OCI-LY7 (cell line): ENCODE measurements around the gene MPRIP. TPM values are rescaled to one million over a fixed set of nuclear protein-coding genes. Genes with fewer than 3 reads are reported as not detected.

Source experiments
- BruUV-seq: library from RNA; stranded (reverse); fragments of 400-500 nt; replicated peaks from 2 replicates; lab custom pipeline; 2021; lab: Mats Ljungman, UMichigan
- CTCF ChIA-PET: fragments of 300-600 bp; sonication (Branson Sonifier 250); formaldehyde crosslinking; loops from one replicate; lab custom pipeline; 2022; ENCODE audit warnings: antibody characterized with exemption; ENCODE audit not compliant: unreplicated experiment; lab: Charles Lee
- POLR2A ChIA-PET: fragments of 300-600 bp; sonication (Branson Sonifier 250); formaldehyde crosslinking; loops from one replicate; lab custom pipeline; 2022; ENCODE audit warnings: antibody characterized with exemption; lab: Charles Lee
- DNase-seq: peaks from one replicate; pipeline ENCODE4 v3.0.0-alpha.2; 2015; ENCODE audit warnings: low spot score
- H2AFZ ChIP-seq: fragments of 200-600 bp; sonication (generic), shearing (Covaris generic); 2 replicates; pipeline ENCODE4 v1.6.1; 2014; ENCODE audit warnings: mild to moderate bottlenecking, antibody characterized with exemption, low read length, moderate library complexity
- H3K27ac ChIP-seq: fragments of 200-600 bp; sonication (generic); 2 replicates; pipeline ENCODE4 v1.5.1; 2014; ENCODE audit warnings: mixed run types, low read depth, mild to moderate bottlenecking, moderate library complexity, low read length, inconsistent platforms; ENCODE audit not compliant: poor library complexity, severe bottlenecking
- H3K36me3 ChIP-seq: fragments of 200-600 bp; sonication (generic); 2 replicates; pipeline ENCODE4 v1.6.1; 2014; ENCODE audit warnings: mild to moderate bottlenecking, antibody characterized with exemption, low read length, moderate library complexity, mixed read lengths; ENCODE audit not compliant: insufficient read depth
- H3K4me1 ChIP-seq: fragments of 200-600 bp; sonication (generic); 2 replicates; pipeline ENCODE4 v1.5.1; 2014; ENCODE audit warnings: mild to moderate bottlenecking, low read length; ENCODE audit not compliant: insufficient read depth, poor library complexity, severe bottlenecking
- H3K4me2 ChIP-seq: fragments of 200-600 bp; sonication (generic); 2 replicates; pipeline ENCODE4 v1.6.1; 2014; ENCODE audit warnings: mild to moderate bottlenecking, low read length
- H3K4me3 ChIP-seq: fragments of 200-600 bp; sonication (generic); 2 replicates; pipeline ENCODE4 v1.5.1; 2014; ENCODE audit warnings: mild to moderate bottlenecking, low read depth, low read length; ENCODE audit not compliant: poor library complexity, severe bottlenecking
- H3K79me2 ChIP-seq: fragments of 200-600 bp; sonication (generic); 2 replicates; pipeline ENCODE4 v1.6.1; 2016; ENCODE audit warnings: low read depth, mild to moderate bottlenecking, low read length, moderate library complexity, mixed read lengths; ENCODE audit not compliant: insufficient read depth
- H3K9me2 ChIP-seq: fragments of 200-600 bp; sonication (generic); 2 replicates; pipeline ENCODE4 v1.6.1; 2016; ENCODE audit warnings: mild to moderate bottlenecking, low read length, mixed read lengths; ENCODE audit not compliant: insufficient read depth
- H3K9me3 ChIP-seq: fragments of 200-600 bp; sonication (generic); 2 replicates; pipeline ENCODE4 v1.6.1; 2014; ENCODE audit warnings: mild to moderate bottlenecking, mixed run types, low read length, mixed read lengths
- H4K20me1 ChIP-seq: fragments of 200-600 bp; sonication (generic); 2 replicates; pipeline ENCODE4 v1.6.1; 2014; ENCODE audit warnings: mild to moderate bottlenecking, antibody characterized with exemption, low read length, moderate library complexity, mixed read lengths; ENCODE audit not compliant: insufficient read depth
- CTCF ChIP-seq: fragments of 200-600 bp; sonication (generic); conservative IDR thresholded peaks from 2 replicates; pipeline ENCODE4 v1.5.1; 2014; ENCODE audit warnings: mild to moderate bottlenecking, antibody characterized with exemption, low read length, moderate library complexity, mixed read lengths
- EZH2phosphoT487 ChIP-seq: fragments of 200-600 bp; sonication (generic); IDR thresholded peaks from 2 replicates; pipeline ENCODE4 v1.6.1; 2018; ENCODE audit warnings: low read depth, borderline replicate concordance, mild to moderate bottlenecking, mixed run types, antibody characterized with exemption, low read length, moderate library complexity, mixed read lengths
- intact Hi-C: fragments of 100-400 bp; cut with micrococcal nuclease; formaldehyde crosslinking; loops from one replicate; pipeline ENCODE4 v1.10.0; 2022; ENCODE audit not compliant: unreplicated experiment
- total RNA-seq, 2 experiments: library from RNA; depleted of rRNA in 1 of 2; stranded (reverse); fragments of >200 nt in 1 of 2; shearing (Covaris generic) in 1 of 2; gene quantifications; 2 replicates each; pipeline ENCODE4 v1.2.3, GENCODE V29; 2014 to 2022

The MPRIP gene
- total RNA-seq, 2 experiments from 2014 or later = 73.3 to 109 TPM

GRCh38 chr17:17167356-17167755 is 125.1 kb downstream of the MPRIP start:
- no peak for DNase-seq
- TF ChIP-seq EZH2phosphoT487 = no peak
- TF ChIP-seq CTCF = no peak
- H4K20me1 ChIP-seq = no peaks in the 10 kb centered on the region
- H3K4me3 ChIP-seq = no peak overlapping the region
- no peaks in the 10 kb centered on the region for H3K9me2 ChIP-seq
- no peaks in the 10 kb centered on the region for H3K79me2 ChIP-seq
- H3K4me2 ChIP-seq = no peak overlapping the region
- no TSS peak for BruUV-seq
- ChIA-PET POLR2A (interaction anchor here (0.6 kb wide), 2 partner anchors 11 to 168 kb away, joined by 3 read pairs; no protein-coding TSS in a partner anchor), CTCF (no interaction called here)
- no peaks in the 10 kb centered on the region for H3K36me3 ChIP-seq
- no peaks in the 10 kb centered on the region for H3K9me3 ChIP-seq
- intact Hi-C loops = no loop called here
- H3K27ac ChIP-seq = no peak overlapping the region
- no peaks in the 10 kb centered on the region for H3K4me1 ChIP-seq
- H2AFZ ChIP-seq = no peak overlapping the region

- POLR2A ChIA-PET = no interaction called here
- CTCF ChIA-PET = no interaction called here
- Histone ChIP-seq H3K9me3 (no peaks in the 10 kb centered on the region), H3K4me1 (no peaks in the 10 kb centered on the region), H3K9me2 (no peaks in the 10 kb centered on the region), H3K36me3 (no peaks in the 10 kb centered on the region), H3K79me2 (no peaks in the 10 kb centered on the region), H3K27ac (no peak overlapping the region), H4K20me1 (no peaks in the 10 kb centered on the region), H3K4me2 (no peak overlapping the region), H2AFZ (no peak overlapping the region), H3K4me3 (no peak overlapping the region)
- DNase-seq = no peak
- intact Hi-C loops = no loop called here
- no TSS peak for BruUV-seq
- TF ChIP-seq CTCF (no peak), EZH2phosphoT487 (no peak)
These were observed 125.7 kb downstream of the MPRIP start for GRCh38 chr17:17167986-17168385.

GRCh38 chr17:17168401-17168800 is 126.1 kb downstream of the MPRIP start:
- Histone ChIP-seq H3K4me2 (no peak overlapping the region), H3K79me2 (no peaks in the 10 kb centered on the region), H3K27ac (no peak overlapping the region), H3K9me3 (no peaks in the 10 kb centered on the region), H2AFZ (no peak overlapping the region), H3K9me2 (no peaks in the 10 kb centered on the region), H4K20me1 (no peaks in the 10 kb centered on the region), H3K4me1 (no peaks in the 10 kb centered on the region), H3K36me3 (0 out of 2 replicates have a peak, but pooled peaks cover 3% of the 10 kb centered on the region), H3K4me3 (no peak overlapping the region)
- BruUV-seq = no TSS peak
- TF ChIP-seq CTCF (no peak), EZH2phosphoT487 (no peak)
- no peak for DNase-seq
- ChIA-PET CTCF (no interaction called here), POLR2A (no interaction called here)
- intact Hi-C loops = no loop called here
